SK-N-SH treated with all-trans-retinoic acid at 6 μM for 48 hours (cell line): ENCODE data around the gene IGDCC3.

Source experiments
- ARNTL ChIP-seq: fragments of 450-650 bp; formaldehyde crosslinking; IDR thresholded peaks from 2 replicates; pipeline ENCODE4 v1.5.0; 2020; ENCODE audit warnings: low read depth, mild to moderate bottlenecking, moderate library complexity, borderline replicate concordance
- CSDC2 ChIP-seq: fragments of 250-450 bp; sonication (Bioruptor Pico); IDR thresholded peaks from 2 replicates; pipeline ENCODE4 v1.5.0; 2020; ENCODE audit warnings: mild to moderate bottlenecking, moderate library complexity
- GLIS3 ChIP-seq: fragments of 250-450 bp; sonication (Bioruptor Pico); IDR thresholded peaks from 2 replicates; pipeline ENCODE4 v1.5.0; 2020; ENCODE audit warnings: mild to moderate bottlenecking, moderate library complexity
- OSR1 ChIP-seq: fragments of 250-450 bp; sonication (Bioruptor Pico); IDR thresholded peaks from 2 replicates; pipeline ENCODE4 v1.8.0; 2022; ENCODE audit warnings: moderate library complexity, mild to moderate bottlenecking, inconsistent platforms
- RARB ChIP-seq: fragments of 250-450 bp; sonication (Bioruptor Pico); IDR thresholded peaks from 2 replicates; pipeline ENCODE4 v1.8.0; 2021; ENCODE audit warnings: mild to moderate bottlenecking, moderate library complexity
- TCF4 ChIP-seq: fragments of 250-450 bp; sonication (Bioruptor Pico); IDR thresholded peaks from 2 replicates; pipeline ENCODE4 v1.8.0; 2021; ENCODE audit warnings: mild to moderate bottlenecking, moderate library complexity, borderline replicate concordance
- TOX ChIP-seq: fragments of 250-450 bp; sonication (Bioruptor Pico); IDR thresholded peaks from 2 replicates; pipeline ENCODE4 v1.8.0; 2021; ENCODE audit warnings: mild to moderate bottlenecking, moderate library complexity, borderline replicate concordance
- ZFP3 ChIP-seq: fragments of 250-450 bp; sonication (Bioruptor Pico); IDR thresholded peaks from 2 replicates; pipeline ENCODE4 v1.5.0; 2020; ENCODE audit warnings: mild to moderate bottlenecking, moderate library complexity
- ZFP30 ChIP-seq: fragments of 450-650 bp; formaldehyde crosslinking; IDR thresholded peaks from 2 replicates; pipeline ENCODE4 v1.5.0; 2022; ENCODE audit warnings: mild to moderate bottlenecking, moderate library complexity
- TF ChIP-seq, protein P1 (sequence below): fragments of 250-450 bp; sonication (Bioruptor Pico); IDR thresholded peaks from 2 replicates; pipeline ENCODE4 v1.8.0; 2020; ENCODE audit warnings: mild to moderate bottlenecking, moderate library complexity, borderline replicate concordance
- TF ChIP-seq, protein P2 (sequence below): fragments of 250-450 bp; sonication (Bioruptor Pico); IDR thresholded peaks from 2 replicates; pipeline ENCODE4 v1.5.1; 2020; ENCODE audit warnings: low read depth, mild to moderate bottlenecking, moderate library complexity

DNA sequence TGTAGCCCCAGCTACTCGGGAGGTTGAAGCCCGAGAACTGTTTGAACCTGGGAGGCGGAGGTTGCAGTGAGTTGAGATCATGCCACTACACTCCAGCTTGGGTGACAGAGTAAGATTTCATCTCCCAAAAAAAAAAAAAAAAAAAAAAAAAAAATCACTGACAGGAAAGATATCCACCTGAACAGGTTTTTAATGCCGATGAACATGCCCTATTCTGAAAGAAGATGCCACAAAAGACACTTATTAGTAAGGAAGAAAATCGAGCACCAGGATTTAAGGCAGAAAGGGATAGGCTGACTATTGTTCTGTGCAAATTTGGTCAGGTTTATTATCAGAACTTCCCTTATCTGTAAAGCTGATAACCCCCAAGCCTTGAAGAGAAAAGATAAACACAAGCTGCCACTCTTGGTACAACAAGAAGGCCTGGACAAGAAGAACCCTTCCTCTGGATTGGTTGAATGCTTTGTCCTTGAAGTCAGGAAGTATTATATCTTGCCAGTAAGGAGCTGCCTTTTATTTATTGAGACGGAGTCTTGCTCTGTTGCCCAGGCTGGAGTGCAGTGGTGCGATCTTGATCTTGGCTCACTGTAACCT, 88.4 kb downstream of the IGDCC3 start:
- TF ChIP-seq ZFP3 (no peak), GLIS3 (no peak), TOX (no peak), RARB (CRISPR knock-in tag) (no peak), TCF4 (CRISPR knock-in tag) (no peak), CSDC2 (no peak), ZFP30 (CRISPR knock-in tag) (no peak), OSR1 (CRISPR knock-in tag) (no peak), ARNTL (CRISPR knock-in tag) (no peak)
- TF ChIP-seq, protein P1, sequence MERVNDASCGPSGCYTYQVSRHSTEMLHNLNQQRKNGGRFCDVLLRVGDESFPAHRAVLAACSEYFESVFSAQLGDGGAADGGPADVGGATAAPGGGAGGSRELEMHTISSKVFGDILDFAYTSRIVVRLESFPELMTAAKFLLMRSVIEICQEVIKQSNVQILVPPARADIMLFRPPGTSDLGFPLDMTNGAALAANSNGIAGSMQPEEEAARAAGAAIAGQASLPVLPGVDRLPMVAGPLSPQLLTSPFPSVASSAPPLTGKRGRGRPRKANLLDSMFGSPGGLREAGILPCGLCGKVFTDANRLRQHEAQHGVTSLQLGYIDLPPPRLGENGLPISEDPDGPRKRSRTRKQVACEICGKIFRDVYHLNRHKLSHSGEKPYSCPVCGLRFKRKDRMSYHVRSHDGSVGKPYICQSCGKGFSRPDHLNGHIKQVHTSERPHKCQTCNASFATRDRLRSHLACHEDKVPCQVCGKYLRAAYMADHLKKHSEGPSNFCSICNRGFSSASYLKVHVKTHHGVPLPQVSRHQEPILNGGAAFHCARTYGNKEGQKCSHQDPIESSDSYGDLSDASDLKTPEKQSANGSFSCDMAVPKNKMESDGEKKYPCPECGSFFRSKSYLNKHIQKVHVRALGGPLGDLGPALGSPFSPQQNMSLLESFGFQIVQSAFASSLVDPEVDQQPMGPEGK (CRISPR knock-in tag) = no peak
- TF ChIP-seq, protein P2, sequence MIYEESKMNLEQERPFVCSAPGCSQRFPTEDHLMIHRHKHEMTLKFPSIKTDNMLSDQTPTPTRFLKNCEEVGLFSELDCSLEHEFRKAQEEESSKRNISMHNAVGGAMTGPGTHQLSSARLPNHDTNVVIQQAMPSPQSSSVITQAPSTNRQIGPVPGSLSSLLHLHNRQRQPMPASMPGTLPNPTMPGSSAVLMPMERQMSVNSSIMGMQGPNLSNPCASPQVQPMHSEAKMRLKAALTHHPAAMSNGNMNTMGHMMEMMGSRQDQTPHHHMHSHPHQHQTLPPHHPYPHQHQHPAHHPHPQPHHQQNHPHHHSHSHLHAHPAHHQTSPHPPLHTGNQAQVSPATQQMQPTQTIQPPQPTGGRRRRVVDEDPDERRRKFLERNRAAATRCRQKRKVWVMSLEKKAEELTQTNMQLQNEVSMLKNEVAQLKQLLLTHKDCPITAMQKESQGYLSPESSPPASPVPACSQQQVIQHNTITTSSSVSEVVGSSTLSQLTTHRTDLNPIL (CRISPR knock-in tag) = no peak
